Measurements from ENCODE around the gene AWAT1. TPM values are rescaled to one million over a fixed set of nuclear protein-coding genes. Genes with fewer than 3 reads are reported as not detected.
"Not testable (repeated sequence)": the region's sequence is repeated elsewhere in the genome, so short reads cannot be mapped to it uniquely, and the experiment has no call there.

Gene AWAT1
- total and polyA plus RNA-seq, 7 donors = not detected

DNA sequence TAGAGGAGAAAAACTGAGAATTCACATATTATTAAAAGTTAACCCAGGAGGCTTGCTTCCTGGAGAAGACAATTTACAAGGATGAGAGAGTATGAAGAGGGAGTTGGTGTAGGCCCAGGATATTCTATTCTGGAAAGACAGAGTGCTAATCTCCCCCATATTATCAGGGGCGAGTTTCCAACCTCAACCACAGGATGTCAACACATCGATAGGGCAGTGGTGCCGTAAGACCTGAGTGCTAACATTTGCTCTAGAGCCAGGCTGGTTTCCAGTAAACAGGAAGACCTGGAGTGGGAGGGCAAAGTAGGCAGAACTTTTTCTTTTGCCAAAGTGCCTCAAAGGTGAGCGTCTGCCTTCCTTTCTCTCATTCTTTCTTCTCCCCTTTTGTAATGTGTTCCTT lies 2.8 kb upstream of the AWAT1 start:
- TF ChIP-seq, protein P1, sequence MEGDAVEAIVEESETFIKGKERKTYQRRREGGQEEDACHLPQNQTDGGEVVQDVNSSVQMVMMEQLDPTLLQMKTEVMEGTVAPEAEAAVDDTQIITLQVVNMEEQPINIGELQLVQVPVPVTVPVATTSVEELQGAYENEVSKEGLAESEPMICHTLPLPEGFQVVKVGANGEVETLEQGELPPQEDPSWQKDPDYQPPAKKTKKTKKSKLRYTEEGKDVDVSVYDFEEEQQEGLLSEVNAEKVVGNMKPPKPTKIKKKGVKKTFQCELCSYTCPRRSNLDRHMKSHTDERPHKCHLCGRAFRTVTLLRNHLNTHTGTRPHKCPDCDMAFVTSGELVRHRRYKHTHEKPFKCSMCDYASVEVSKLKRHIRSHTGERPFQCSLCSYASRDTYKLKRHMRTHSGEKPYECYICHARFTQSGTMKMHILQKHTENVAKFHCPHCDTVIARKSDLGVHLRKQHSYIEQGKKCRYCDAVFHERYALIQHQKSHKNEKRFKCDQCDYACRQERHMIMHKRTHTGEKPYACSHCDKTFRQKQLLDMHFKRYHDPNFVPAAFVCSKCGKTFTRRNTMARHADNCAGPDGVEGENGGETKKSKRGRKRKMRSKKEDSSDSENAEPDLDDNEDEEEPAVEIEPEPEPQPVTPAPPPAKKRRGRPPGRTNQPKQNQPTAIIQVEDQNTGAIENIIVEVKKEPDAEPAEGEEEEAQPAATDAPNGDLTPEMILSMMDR (IDR thresholded peaks at IDR 0.05) = no peak
- H3K27me3 ChIP-seq (ENCODE audit: insufficient read depth in 3 of 3, low read length in 2 of 3) = no peaks in the 10 kb centered on the region
- 63 to 76% (median 75%) methylated on average over 3 to 4 of the region's 4 CpGs for WGBS, 3 donors
- no peak for ATAC-seq
- H3K36me3 ChIP-seq (ENCODE audit: insufficient read depth in 1 of 2, low read depth in 1 of 2) = no peaks in the 10 kb centered on the region
- H3K4me1 ChIP-seq = no peaks in the 10 kb centered on the region
- intact Hi-C loops (cut with DNase I) = no loop called here
- no peak overlapping the region for H3K4me3 ChIP-seq
- no peak for DNase-seq
- no peaks in the 10 kb centered on the region for H3K9me3 ChIP-seq
- H3K27ac ChIP-seq = no peak overlapping the region

DNA sequence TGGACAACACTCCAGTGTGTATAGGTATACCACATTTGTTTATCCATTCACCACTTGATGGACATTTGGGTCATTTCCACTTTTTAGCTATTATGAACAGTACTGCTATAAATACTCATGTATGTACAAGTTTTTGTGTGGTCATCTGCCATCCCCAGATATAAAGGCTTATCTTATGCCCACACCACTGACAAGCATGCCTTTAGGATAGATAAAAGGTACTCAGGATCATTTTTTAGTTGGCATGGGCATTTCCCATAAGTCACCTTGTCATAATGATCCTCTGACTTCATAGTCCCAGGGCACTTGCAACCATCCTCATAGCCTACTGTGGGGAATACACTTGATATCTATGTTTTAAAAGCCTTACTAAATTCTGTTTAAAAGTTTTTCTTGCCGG lies 6.3 kb downstream of the AWAT1 start:
- intact Hi-C loops (cut with DNase I) = no loop called here
- no peaks in the 10 kb centered on the region for H3K36me3 ChIP-seq (ENCODE audit: insufficient read depth in 1 of 2, low read depth in 1 of 2)
- H3K27ac ChIP-seq = no peak overlapping the region
- no peak overlapping the region for H3K4me3 ChIP-seq
- no peaks in the 10 kb centered on the region for H3K9me3 ChIP-seq
- no peaks in the 10 kb centered on the region for H3K4me1 ChIP-seq
- H3K27me3 ChIP-seq (ENCODE audit: insufficient read depth in 3 of 3, low read length in 2 of 3) = peaks cover 0 to 10% (median 0%) of the 10 kb centered on the region in 3 donors
- ATAC-seq (no peak), DNase-seq (no peak)
- TF ChIP-seq, protein P1 (IDR thresholded peaks at IDR 0.05) = no peak
- 88 to 100% (median 91%) methylated on average over 1 of the region's 1 CpG for WGBS, 3 donors

DNA sequence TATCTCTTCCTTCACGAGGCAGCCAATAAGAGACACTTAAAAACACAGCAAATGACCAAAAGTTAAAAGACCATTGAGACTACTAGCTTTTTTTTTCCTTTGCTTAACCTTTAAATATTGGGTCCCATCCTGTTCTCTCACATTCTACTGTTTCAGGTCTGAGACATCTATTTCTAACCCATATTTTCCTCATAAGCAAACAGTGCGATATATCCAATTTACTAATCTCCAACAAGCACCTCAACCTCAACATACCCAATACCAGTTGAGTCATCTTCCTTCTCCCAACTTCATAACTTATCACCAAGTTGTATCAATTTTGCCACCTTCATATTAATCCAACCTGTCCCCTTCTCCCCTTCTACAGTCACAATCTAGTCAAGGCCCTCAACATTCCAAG lies 7.0 kb downstream of the AWAT1 start:
- H3K4me1 ChIP-seq = no peaks in the 10 kb centered on the region
- H3K36me3 ChIP-seq (ENCODE audit: insufficient read depth in 1 of 2, low read depth in 1 of 2) = no peaks in the 10 kb centered on the region
- DNase-seq (no peak), ATAC-seq (no peak)
- no peak overlapping the region for H3K27ac ChIP-seq
- H3K4me3 ChIP-seq = no peak overlapping the region
- TF ChIP-seq, protein P1 (IDR thresholded peaks at IDR 0.05) = no peak
- H3K9me3 ChIP-seq = no peaks in the 10 kb centered on the region
- intact Hi-C loops (cut with DNase I) = no loop called here
- 70 to 89% (median 77%) methylated on average over 2 of the region's 2 CpGs for WGBS, 3 donors
- peaks cover 0 to 10% (median 0%) of the 10 kb centered on the region in 3 donors for H3K27me3 ChIP-seq (ENCODE audit: insufficient read depth in 3 of 3, low read length in 2 of 3)

DNA sequence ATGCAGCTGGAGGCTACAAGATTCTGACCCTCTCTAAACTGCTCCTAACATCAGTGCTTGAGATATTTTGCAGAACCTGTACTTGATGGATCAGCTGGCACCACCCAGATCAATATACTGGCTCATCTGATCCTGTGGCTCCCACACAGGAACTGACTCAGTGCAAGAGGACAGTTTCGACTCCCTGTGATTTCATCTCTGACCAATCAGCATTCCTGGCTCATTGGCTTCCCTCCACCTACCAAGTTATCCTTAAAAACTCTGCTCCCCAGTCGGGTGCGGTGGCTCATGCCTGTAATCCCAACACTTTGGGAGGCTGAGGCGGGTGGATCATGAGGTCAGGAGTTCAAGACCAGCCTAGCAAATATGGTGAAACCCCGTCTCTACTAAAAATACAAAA lies 9.1 kb downstream of the AWAT1 start:
- intact Hi-C loops (cut with DNase I); H3K36me3 ChIP-seq (ENCODE audit: insufficient read depth in 1 of 2, low read depth in 1 of 2); H3K4me3 ChIP-seq; H3K9me3 ChIP-seq; H3K27ac ChIP-seq; DNase-seq; H3K4me1 ChIP-seq; ATAC-seq: not testable (repeated sequence)
- 70 to 78% (median 77%) methylated on average over 5 of the region's 5 CpGs for WGBS, 3 donors
- H3K27me3 ChIP-seq (ENCODE audit: insufficient read depth in 3 of 3, low read length in 2 of 3) = peaks cover 0 to 10% (median 0%) of the 10 kb centered on the region in 3 donors

DNA sequence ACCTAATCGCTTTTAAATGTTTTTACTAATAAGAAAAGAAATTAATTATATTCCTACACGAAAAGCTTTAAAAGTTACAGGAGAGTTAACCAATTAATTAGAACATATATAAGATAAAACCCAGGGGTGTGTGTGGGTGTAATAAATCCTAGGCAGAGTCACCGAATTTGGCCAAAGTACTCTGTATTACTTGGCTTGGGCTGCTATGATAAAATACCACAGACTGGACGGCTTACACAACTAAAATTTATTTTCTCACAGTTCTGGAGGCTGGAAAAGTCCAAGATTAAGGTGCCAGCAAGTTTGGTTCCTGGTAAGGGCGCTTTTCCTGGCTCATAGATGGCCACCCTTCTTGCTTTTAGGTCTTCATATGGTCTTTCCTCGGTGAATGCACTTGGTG lies 10.4 kb downstream of the AWAT1 start:
- WGBS, 3 donors = 51 to 66% (median 60%) methylated on average over 6 of the region's 6 CpGs
- Histone ChIP-seq H3K4me3 (no peak overlapping the region), H3K36me3 (ENCODE audit: insufficient read depth in 1 of 2, low read depth in 1 of 2) (no peaks in the 10 kb centered on the region), H3K4me1 (no peaks in the 10 kb centered on the region), H3K27me3 (ENCODE audit: insufficient read depth in 3 of 3, low read length in 2 of 3) (peaks cover 0 to 10% (median 0%) of the 10 kb centered on the region in 3 donors), H3K9me3 (no peaks in the 10 kb centered on the region), H3K27ac (no peak overlapping the region)
- intact Hi-C loops (cut with DNase I) = no loop called here
- ATAC-seq (no peak), DNase-seq (no peak)
- TF ChIP-seq, protein P1 (IDR thresholded peaks at IDR 0.05) = no peak
